Measurements from ENCODE around the gene TUBGCP2. TPM values are rescaled to one million over a fixed set of nuclear protein-coding genes. Genes with fewer than 3 reads are reported as not detected.
A peak's percentile ranks its signal among the peaks of the same experiment; 100 is the strongest.

The TUBGCP2 gene
- total and polyA plus RNA-seq, 9 of the 15 experiments (the other 6 are each of a cell fraction or from before 2014, with no cell fraction given) = 4.3 to 56.6 (median 28.4) TPM

GRCh38 chr10:133246236-133246626 lies 62.4 kb downstream of the TUBGCP2 start:
- POLR2A ChIA-PET = interaction anchor here (0.6 to 3.1 kb wide), 3 partner anchors 11 to 224 kb away, joined by 3 to 18 read pairs (median 7); no protein-coding TSS in a partner anchor
- in situ Hi-C loops (cut with MboI) = loop anchor here (5.0 kb wide), 2 partner anchors 61 to 99 kb away; partner anchors contain the start of genes TUBGCP2 and ZNF511
- 3% methylated on average over 6 of the region's 12 CpGs for WGBS (ENCODE audit: insufficient coverage, low coverage, missing lambda C conversion rate)
- TF ChIP-seq CBX2 (IDR thresholded peaks at IDR 0.05; ENCODE audit: insufficient read depth, low read length, poor library complexity, severe bottlenecking) (no peak), NKRF (IDR thresholded peaks at IDR 0.05; ENCODE audit: borderline replicate concordance) (no peak), ATF7 (IDR thresholded peaks at IDR 0.05) (no peak), IFI16 (CRISPR knock-in tag; IDR thresholded peaks at IDR 0.05) (no peak), KLF1 (tag; IDR thresholded peaks at IDR 0.05) (no peak), SIN3B (IDR thresholded peaks at IDR 0.05; ENCODE audit: low read depth) (no peak), RBFOX2 (IDR thresholded peaks at IDR 0.05; ENCODE audit: low read depth, low read length) (peak; percentile 19; the same call in 1 of the 2 replicates), ZBTB33 (CRISPR knock-in tag; IDR thresholded peaks at IDR 0.05) (no peak), BHLHE40 (IDR thresholded peaks at IDR 0.05; ENCODE audit: low read length) (0 out of 2 replicates have a peak, but pooled peaks have one; percentile 8), FOXA1 (IDR thresholded peaks at IDR 0.05; ENCODE audit: borderline replicate concordance) (no peak), USF1 (CRISPR knock-in tag; IDR thresholded peaks at IDR 0.05) (peak; percentile 56), TSC22D4 (tag; IDR thresholded peaks at IDR 0.05) (no peak), BACH1 (tag; IDR thresholded peaks at IDR 0.05) (no peak)
- TF ChIP-seq, protein P1, sequence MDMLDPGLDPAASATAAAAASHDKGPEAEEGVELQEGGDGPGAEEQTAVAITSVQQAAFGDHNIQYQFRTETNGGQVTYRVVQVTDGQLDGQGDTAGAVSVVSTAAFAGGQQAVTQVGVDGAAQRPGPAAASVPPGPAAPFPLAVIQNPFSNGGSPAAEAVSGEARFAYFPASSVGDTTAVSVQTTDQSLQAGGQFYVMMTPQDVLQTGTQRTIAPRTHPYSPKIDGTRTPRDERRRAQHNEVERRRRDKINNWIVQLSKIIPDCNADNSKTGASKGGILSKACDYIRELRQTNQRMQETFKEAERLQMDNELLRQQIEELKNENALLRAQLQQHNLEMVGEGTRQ (CRISPR knock-in tag; IDR thresholded peaks at IDR 0.05) = peak; percentile 67
- TF ChIP-seq, protein P2, sequence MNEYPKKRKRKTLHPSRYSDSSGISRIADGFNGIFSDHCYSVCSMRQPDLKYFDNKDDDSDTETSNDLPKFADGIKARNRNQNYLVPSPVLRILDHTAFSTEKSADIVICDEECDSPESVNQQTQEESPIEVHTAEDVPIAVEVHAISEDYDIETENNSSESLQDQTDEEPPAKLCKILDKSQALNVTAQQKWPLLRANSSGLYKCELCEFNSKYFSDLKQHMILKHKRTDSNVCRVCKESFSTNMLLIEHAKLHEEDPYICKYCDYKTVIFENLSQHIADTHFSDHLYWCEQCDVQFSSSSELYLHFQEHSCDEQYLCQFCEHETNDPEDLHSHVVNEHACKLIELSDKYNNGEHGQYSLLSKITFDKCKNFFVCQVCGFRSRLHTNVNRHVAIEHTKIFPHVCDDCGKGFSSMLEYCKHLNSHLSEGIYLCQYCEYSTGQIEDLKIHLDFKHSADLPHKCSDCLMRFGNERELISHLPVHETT (CRISPR knock-in tag; conservative IDR thresholded peaks at IDR 0.05 in 1 of 2, IDR thresholded peaks at IDR 0.05 in 1 of 2) = 0 out of 4 replicates have a peak, but pooled peaks of 1 of the 2 experiments have one; percentile 15

More at GRCh38 chr10:133246236-133246626, 62.4 kb downstream of the TUBGCP2 start:
- H3K79me2 ChIP-seq (ENCODE audit: control insufficient read depth, insufficient read depth, low read length) = no peaks in the 10 kb centered on the region
- BruUV-seq (replicated peaks) = no TSS peak
- peak overlapping the region; percentile 51 to 68 for H3K9ac ChIP-seq (ENCODE audit: insufficient read depth in 1 of 2, low read depth in 2 of 2, low read length in 2 of 2)
- peak; percentile 76 for FAIRE-seq
- H4K20me1 ChIP-seq (replicated peaks; ENCODE audit: control insufficient read depth, insufficient read depth, low read length) = no peaks in the 10 kb centered on the region
- peak overlapping the region; percentile 17; the same call in 1 of the 2 replicates for H3K4me3 ChIP-seq
- no peaks in the 10 kb centered on the region; a peak in 1 of 5 replicates for H3K27me3 ChIP-seq (ENCODE audit: control insufficient read depth in 2 of 2, insufficient read depth in 2 of 2, low read length in 2 of 2)
- intact Hi-C loops (cut with micrococcal nuclease) = loop anchor here (2.0 to 5.0 kb wide), 2 partner anchors 67 to 104 kb away; no protein-coding TSS in a partner anchor
- CTCF ChIA-PET (ENCODE audit: low intra/inter-chr PET ratio) = no interaction called here
- H3K27ac ChIP-seq (ENCODE audit: extremely low read depth, low read depth, low read length) = peak overlapping the region; percentile 79
- no peak for DNase-seq (ENCODE audit: extremely low read depth in 1 of 4, low spot score in 3 of 4)
- peaks cover 36 to 97% of the 10 kb centered on the region in 2 experiments for H3K4me1 ChIP-seq (replicated peaks in 1 of 2; ENCODE audit: control insufficient read depth in 2 of 2, insufficient read depth in 2 of 2, low read length in 2 of 2)
- H3K9me3 ChIP-seq (replicated peaks; ENCODE audit: control insufficient read depth, insufficient read depth, low read depth, low read length) = no peaks in the 10 kb centered on the region
- peak overlapping the region; percentile 60 for H2AFZ ChIP-seq (ENCODE audit: low read depth, low read length)
- no peaks in the 10 kb centered on the region for H3K9me1 ChIP-seq (ENCODE audit: control insufficient read depth, insufficient read depth, low read length)
- H3K36me3 ChIP-seq (ENCODE audit: control insufficient read depth, insufficient read depth, low read length) = no peaks in the 10 kb centered on the region
- peak; percentile 16 for ATAC-seq
- peak overlapping the region; percentile 64 for H3K4me2 ChIP-seq (ENCODE audit: insufficient read depth, low read length)
